GM18511 (cell line): ENCODE data around the gene PCYT2.
A peak's percentile ranks its signal among the peaks of the same experiment; 100 is the strongest.

Experiments
- ATAC-seq: cut with Tn5 transposase; IDR thresholded peaks from one replicate; pipeline ENCODE4 v1.9.1; 2021; ENCODE audit warnings: mild to moderate bottlenecking, moderate library complexity; ENCODE audit not compliant: unreplicated experiment

The PCYT2 gene

DNA sequence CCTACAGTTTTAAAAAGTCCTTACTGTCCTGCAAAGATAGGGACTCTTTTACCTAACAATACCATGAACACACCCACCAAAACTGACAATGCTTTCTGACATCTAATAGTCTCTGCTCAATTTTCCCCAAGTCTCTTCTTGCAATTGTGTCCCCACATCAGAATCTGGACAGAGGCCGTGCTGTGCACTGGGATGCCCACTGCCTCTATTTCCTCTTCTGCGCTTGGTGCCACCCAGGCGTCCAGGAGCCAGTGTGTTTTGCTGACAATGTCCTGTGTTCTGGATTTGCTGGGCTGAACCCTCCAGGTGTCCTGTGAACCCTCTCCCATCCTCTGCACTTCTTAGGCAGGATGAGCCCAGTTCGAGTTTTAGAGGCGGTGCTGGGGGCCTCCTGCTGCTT, 33.6 kb downstream of the PCYT2 start:
- no peak for ATAC-seq

DNA sequence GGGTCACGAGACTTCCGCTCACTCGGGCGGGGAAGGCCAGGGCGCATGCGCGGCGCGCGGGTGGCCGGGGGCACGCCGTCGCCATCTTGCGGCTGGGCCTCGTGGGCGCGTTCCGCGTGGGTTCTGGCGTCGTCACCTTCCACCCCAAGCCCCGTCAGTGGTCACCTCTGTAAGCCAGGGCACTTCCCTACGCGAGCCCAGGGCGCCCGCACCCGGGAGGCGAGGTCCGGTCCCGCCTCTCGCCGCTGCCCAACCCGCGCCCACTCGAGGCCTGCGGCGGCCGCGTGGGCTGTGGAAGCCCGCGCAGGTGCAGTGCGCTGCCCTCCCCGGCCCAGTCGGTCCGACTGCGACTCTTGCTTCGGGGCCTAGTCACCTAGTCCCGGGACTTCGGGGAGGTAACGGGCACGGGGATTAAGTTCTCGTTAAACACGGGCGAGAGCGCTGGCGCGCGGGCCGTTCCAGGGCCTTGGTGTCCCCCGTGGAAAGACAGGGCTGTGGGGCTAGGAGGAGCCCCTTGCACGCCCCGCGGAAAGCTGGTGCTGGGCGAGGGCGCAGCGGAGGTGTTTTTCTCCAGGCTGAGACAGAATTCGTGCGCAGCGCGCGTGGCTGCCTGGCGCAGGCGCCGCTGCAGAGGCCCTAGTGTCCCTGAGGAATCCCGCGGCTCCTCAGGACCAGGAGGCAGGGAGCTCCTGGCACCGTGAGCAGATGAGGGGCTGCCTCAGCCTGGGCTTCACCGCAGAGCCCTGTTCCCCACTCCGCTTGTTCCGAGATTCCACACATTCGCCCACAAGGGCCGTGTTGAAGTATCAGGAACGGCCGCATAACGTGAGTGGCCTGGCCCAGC, 39.6 kb downstream of the PCYT2 start:
- peak; percentile 47 for ATAC-seq

DNA sequence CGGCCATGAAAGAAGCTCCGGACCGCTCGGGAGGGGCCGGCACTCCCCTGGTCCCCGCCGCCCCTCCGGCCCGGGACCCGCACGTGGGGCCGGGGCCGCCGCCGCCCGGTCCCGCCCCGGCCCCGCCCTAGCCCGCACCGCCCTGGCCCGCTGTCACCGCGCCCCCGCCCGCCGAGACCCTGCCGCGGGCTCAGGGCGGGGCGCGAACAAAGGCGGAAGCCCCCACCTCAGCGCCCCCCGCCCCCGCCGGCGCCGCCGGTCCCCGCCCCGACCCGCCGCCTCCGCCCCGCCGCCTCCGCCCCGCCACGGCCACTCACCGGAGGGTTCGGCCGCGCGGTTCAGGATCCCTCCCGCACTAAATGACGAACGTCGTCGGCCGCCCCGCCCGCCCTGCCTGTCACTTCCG, 40.2 kb downstream of the PCYT2 start, which contains the start of gene ARHGDIA:
ARHGDIA (minus strand) TSS at position 357 of the 406 bp plus-strand sequence. CDS start 1,407 bp downstream, outside the sequence.
- peak; percentile 19 for ATAC-seq

DNA sequence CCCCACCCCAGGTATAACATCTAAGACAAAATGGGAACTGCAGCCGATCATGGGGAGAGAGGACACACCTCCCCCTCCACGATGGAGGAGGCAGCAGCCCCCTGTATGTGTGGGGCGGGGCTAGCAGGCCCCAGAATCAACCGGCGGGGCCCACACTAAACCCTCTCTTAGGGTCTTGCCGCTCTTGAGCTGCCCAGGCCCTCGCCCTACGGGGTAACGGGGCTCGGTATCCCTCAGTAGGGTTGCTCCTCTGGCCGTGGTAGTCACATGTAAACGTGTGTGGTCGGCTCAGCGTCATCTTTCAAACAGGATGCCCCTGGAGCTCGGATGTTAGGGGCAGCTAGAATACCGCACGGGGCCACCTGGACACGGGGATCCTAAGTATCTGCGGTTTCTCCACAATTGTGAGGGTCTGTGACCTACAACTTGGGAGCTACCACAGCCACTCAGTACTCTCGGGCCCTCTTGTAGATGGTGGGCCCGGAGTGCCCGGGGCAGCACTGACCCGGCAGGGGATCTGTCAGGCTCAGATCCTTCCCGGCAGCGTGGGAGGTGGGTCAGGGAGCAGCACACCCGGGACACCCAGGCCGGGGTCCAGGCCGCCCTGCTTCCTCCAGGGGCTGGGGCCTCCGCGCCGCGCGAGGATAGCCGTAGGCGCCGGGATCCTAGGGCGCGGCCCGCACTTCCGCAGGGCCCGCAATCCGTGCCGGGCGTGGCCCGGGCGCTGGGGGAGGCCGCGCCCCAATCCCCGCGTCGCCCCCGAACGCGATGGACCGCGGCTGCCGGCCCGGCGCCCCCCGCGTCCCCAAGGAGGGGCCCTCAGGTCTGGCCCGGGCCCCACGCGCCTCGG, 40.8 kb downstream of the PCYT2 start:
- peak; percentile 7 for ATAC-seq

DNA sequence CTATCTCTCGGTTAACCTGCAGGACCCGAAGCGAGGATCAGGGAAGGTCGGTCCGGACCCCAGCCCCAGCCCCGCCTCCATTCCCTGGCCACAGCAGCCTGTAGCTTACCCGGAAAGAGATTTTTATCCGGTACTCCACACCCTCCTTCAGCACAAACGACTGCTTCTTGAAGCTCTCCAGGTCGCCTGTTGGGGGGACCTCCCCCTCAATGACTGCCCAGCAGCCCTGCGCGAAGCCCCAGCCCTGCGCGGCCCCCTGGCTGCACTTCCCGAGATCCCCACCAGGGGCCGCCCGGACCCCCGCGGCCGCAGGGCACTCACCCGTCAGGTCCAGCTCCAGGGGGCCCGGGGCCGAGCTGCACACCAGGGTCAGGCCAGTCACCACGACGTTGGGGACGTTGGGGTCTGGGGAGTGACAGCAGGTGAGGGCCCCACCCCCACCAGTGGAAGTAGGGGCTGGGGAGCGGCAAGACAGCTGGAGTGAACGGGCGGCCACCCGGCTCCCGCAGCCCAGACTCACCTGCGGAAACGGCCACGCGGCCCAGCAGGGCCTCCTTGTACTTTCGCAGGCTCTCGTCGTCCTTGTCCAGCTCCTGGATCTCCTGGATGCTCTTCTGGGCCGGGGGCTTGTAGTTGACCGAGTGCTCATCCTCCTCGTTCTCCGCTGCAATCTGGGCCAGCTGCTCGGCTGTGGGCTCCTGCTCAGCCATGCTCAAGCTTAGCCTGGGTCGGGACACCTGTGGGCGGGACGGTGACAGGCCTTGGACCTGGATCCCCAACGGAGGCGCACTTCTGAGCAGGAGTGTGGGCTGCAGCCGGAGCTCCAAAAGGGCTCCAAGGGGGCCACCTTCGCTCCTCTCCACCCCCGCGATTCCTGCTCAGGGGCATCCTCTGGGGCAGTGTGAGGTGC, 41.7 kb downstream of the PCYT2 start:
- no peak for ATAC-seq

DNA sequence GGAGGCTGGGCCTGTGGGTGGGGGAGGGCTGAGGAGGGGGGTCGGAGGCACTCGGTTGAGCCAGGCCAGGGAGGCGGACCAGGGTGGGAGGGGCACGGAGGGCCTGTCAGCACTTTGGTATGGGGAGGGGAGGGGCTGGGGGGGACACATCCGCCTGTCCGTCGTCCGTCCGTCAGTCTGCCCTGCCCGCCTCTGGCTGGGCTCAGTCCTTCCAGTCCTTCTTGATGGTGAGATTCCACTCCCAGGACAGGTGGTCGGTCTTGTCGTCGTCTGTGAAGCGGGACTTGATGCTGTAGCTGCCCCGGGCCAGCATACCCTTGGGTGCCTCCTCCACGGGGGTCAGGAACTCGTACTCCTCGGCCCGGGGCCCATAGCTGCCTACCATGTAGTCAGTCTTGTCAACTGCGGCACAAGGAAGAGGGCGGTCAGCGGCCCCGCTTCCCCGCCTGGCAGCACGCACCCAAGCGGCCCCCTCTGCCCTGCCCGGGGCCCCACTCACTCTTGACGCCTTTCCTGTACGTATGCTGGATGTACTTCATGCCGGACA, 42.5 kb downstream of the PCYT2 start:
- no peak for ATAC-seq

DNA sequence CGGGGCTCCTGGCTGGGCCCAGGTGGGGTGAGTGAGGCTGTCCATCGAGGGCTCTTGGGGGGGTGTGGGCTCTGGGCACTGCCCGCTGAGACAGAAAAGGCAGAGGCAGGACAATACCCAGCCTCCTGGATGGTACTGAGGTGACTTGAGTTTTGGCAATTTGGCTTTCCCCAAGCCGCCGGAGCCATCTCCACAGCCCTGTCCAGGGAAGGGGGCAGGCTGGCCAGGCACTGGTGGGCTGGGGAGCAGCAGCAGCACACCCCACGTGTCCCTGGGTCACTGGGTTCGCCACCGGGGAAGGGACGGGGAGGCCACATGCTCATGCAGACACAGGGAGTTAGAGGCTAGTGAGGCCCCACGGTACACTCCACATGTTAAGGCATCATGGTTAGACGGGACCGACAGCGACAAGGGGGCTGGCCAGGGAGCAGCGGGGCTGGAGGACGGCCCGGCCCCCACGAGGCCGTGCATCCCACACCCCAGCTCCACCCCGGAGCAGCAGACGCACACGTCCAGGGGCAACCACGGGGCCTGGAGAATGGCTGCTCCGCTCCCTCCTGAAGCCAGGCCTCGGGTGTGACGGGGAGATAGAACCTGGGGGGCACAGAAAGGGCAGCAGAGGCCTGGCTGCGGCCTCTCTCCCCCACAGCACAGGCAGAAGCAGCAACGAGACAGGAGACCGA, 43.1 kb downstream of the PCYT2 start:
- no peak for ATAC-seq

DNA sequence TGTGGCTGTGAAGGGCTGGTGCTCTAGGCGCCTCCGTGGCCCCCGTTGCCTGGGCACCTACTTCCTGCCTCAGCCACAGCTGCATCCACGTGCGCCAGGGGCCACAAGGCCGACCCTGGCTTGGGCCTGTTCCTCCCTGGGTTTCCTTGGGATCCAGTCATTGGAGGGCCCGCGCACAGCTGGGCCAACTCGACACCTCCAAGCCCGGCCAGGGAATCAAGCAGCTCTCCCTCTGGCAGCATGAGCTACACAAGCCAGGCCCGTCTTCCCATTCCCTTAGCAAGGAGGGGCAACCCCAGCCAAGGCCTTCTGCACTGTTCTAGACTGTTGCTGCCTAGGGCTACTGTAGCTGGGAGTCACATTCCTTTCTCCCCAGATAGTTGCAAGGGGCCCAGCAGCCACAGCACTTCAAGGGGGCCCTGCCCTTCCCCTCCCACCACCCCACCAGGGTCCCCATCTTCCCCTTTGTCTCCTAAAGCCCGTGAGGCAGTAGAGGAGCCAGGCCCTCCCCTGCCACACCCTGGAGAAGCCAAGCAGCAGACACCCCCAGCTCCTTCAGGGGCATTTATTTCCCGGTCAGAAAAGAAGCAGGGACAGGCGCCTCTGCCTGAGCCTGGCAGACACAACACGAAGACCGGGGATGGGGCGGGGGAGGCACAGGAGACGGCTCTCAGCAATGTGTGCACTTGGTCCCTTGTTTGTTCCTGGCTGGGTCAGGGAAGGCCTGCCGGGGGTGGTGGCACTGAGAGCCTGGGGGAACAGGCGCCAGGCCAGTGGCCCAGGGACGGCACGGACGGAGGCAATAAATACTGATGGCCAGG, 43.8 kb downstream of the PCYT2 start:
- no peak for ATAC-seq

DNA sequence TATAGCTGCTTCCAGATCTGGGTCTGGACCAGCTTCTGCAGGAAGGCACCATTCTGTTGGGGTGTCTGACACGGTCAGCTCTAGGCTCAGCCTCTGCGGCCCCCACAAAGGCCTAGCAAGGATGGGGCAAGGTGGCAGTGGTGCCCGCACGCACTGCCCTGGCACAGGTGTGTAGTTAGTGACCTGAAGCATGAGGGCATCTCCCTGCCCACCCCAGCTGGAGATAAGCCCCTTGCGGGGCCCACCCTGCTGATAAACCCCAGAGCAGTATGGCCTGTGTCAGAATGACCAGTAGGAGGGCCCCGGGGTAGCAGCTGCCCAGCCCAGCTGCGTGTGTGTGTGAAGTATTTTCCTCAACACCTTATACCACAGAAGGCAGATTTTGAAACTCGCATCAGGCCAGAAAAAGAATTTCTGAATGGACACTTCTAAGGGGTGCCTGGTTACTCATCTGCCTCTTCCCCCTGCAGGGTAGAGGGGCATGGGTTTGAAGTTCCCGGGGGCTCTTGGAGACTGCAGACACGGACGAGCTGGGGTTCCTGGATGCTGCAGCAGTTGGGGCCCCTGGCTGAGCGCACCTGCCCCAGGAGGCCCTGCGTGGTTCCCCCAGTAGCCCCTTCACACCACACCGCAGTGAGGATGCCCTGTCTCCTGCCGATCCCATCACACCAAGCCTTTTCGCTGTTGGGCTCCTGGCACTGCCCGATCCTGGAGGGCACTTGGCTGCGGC, 44.6 kb downstream of the PCYT2 start:
- ATAC-seq = no peak

DNA sequence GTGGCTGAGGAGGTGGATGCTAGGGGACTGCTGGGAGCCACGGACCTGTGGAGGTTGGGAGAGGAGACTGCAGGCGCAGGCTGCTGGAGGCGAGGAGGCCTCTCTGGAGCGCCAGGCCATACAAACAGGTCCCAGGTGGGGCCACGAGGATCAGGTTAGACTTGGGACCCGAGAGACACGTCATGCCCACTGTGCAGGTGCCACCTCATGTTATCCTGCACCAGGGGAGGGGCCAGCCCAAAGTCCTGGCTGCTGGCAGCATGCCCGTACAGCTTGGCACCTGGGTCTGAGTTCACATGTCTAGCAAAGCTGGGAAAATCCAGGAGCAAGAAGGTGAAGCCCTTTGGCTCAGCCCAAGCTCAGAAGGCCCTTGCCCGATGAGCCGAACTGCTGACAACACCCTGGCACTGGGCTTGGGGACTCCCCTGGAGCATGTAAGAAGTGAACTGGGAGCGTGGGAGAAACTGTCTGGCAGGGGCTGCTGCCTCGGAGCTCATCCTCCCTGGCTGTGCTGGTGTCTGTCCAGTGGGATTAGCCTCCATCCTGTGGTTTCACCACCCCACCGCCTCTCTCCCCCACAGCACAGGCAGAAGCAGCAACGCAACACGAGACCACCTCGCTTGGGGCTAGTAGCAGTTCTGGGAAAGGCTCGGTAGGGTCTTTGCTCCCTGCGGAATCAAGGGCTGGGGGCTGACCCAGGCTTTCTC, 45.3 kb downstream of the PCYT2 start:
- no peak for ATAC-seq

DNA sequence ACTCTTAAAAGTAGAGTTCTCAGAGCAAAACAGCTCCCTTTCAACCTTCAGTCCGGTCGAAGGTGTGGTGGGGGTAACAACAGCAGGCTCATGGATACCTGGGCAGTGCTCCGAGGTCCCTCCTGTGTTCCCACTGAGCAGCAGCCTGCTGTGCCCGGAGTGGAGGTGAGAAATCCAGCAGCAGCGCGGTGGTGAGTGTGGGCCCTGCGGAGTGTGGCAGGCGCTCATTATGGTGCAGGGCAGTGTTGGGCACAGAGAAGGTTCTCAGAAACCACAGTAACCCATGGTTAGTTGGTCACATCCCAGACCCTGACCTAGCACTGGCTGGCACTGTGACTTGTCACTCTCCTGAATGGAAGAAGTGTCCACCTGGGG, 45.9 kb downstream of the PCYT2 start:
- ATAC-seq = no peak

DNA sequence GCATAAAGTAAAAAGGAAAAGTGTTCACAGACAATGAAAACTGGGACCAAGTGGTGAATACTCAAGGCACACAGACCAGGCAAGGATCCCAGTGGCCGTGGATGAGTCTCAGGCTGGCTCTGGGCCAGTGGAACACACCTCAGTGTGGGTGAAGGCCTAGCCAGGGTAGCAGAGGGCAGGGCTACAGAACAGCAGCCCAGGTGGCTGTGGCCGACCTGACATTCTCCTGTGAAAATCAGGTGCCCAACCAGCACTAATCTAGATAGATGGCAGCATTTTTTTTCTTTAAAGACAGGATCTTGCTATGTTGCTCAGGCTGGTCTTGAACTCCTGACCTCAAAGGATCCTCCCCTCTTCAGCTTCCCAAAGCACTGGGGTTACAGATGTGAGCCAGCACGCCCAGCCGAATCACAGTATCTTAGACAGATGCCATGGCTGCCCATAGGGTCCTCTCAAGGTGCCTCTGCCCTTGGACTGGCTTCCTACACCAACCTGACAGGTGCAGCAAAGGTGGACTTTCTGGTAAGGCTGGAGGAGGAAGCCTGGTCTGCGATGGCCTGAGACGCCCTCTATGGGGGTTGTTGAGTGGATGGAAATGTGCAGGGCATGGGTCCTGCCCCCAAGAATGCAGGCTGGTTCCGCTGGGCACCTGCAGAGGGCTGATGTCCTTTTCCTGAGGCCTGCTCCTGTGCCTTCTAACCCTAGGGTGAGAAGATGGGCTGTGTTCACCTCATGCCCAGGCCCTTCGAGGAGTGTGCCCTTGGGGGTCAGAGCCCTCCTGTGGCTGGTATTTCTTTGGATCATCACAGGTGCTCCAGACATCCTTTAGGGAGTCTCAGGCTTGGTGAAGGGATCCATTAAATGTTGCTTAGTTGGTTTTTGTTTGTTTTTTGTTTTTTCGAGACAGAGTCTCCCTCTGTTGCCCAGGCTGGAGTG, 47.1 kb downstream of the PCYT2 start:
- ATAC-seq = no peak

DNA sequence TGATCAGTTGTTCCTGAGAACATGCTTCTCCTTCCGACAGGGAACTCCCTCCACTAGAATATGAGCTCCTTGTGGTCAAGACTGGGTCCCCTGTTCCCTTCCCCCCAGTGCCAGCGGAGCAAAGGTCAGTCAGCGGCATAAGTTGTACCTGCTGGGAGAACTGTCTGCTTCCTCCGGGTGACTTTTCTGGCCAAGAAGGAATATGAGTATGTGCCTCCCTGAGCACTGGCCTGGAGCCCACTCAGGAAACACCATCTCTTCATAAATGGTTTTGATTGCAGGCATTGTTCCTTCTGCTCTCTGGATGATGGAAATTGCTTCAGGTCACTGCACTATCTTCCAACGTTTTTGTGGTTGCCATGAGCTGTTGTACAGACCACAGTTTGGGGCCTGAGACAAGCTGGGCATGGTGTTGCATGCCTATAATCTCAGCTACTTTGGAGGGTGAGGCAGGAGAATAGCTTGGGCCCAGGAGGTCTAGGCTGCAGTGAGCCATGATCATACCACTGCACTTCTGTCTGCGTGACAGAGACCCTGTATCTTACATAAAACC, 48.0 kb downstream of the PCYT2 start:
- ATAC-seq = no peak

DNA sequence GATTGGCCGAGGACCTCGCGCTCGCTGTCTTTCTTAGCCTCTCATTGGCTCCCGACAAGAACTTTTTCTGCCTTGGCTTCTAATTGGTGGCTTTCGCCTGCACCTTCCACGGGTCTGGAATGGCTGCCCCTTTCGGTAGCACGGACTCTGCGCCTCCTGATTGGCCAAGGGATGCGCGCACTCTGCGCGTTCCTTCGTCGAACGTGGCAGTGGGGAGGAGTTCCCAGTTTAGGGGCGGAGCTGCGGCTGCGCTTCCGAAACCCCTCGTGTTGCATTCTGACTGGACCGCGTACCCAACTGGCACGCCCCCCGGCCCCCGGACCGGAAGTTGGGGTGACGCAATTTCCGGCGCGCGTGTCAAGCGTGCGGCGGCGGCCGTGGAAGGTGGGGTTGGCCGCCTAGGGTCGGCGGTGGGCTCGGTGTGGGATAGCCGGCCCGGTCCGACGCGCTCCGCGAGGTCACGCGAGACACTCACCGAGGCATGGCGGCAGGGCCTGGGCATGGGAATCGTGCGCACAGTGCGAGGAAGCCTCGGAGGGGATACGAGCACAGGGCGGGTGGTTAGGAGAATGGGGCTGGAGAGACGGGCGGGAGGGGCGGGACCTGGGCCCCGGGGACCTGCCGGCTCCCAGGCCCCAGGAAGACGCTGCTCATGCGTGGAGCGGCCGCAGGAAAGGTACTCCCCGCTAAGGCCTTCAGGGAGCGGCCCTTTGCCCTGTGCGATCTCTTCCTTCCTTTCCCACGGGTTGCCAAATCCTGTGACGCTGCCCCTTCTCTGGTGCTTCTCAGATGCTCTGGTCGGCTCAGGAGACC, 50.2 kb downstream of the PCYT2 start:
- ATAC-seq = peak; percentile 83

DNA sequence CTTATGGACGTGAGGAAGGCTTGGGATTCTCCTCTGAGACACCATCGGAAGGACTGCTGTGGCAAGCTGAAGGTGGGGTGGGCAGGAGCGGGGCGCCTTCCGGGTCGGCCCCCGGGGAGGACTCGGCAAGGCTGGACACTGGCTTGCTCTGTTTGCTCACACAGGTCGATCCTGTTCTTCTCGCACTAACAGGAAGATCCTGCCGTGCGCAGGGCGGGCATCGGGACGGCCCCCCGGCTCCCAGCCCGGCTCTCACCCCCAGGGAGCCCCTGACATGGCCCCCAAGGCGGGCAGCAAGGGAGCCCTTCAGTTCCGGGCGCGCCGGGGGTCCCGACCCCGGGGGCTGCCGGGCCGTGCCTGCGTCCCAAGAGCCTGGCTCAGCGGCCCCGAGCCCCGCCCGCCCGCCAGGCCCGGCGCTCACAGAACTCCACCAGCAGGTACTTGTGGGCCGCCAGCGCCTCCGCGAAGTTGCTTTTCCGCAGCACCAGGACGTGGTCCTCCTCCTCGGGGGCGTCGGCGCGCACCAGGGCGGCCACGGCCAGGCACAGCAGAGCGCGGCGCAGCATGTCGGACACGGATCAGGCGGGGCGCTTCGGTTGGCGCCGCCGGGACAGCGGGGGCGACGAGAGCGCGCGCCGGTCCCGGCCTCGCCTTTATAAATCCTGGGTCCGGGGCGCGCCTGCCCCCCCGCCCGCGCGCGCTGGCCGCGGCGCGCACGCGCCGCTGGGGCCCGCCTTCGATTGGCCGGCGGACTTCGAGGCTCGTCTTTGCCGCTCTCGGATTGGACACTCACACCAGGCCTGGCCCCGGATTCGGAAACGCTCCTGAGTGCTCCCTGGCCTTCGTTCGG, 51.1 kb downstream of the PCYT2 start, which contains the start of gene P4HB:
P4HB (minus strand) TSS at position 630 of the 850 bp plus-strand sequence; CDS start at position 566, 64 bp downstream.
- no peak for ATAC-seq
